ENCODE measurements around the gene MT1A. TPM values are rescaled to one million over a fixed set of nuclear protein-coding genes. Genes with fewer than 3 reads are reported as not detected.
"Not testable (repeated sequence)": the region's sequence is repeated elsewhere in the genome, so short reads cannot be mapped to it uniquely, and the experiment has no call there.

MT1A gene
- total RNA-seq, 1 donor from 2014 or later = 2.1 TPM

GRCh38 chr16:56674570-56674969 is 36.1 kb downstream of the MT1A start:
- H3K9me3 Mint-ChIP-seq; DNase-seq; H3K27ac Mint-ChIP-seq; H3K4me3 Mint-ChIP-seq; H3K36me3 Mint-ChIP-seq (ENCODE audit: low read depth): not testable (repeated sequence)
- H3K4me1 Mint-ChIP-seq = peaks cover 25% of the 10 kb centered on the region
- H3K27me3 Mint-ChIP-seq = peaks cover 49% of the 10 kb centered on the region
- intact Hi-C loops (cut with micrococcal nuclease) = loop anchor here (1.0 kb wide), 1 partner anchor 28 kb away; no protein-coding TSS in a partner anchor

DNA sequence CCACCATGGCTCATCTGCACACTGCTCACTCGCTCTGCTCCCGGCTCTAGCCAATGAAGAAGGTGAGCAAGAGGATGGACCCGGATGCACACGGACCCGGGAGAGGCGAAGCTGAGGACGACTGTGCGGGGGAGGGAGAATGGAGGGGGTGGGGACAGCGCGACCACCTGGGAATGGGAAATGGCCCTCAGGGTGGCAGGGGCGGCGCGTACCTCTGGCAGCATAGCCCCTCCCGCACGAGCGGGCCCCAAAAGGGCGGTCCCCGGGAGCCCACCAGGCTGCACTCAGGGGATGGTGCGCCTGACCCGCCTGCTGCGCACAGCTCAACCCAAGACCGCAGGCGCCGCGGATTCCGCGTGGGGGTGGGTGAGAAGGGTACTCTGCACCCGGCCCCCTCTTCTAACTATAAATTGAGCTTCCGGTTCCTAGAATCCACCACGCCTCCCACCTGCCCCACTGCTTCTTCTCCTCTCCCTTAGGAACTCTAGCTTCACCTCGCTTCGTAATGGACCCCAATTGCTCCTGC is 37.3 kb downstream of the MT1A start:
- Mint-ChIP-seq H3K4me3 (peak overlapping the region; percentile 75), H3K36me3 (ENCODE audit: low read depth) (no peaks in the 10 kb centered on the region), H3K27ac (peak overlapping the region; percentile 5), H3K9me3 (no peaks in the 10 kb centered on the region), H3K4me1 (peaks cover 22% of the 10 kb centered on the region), H3K27me3 (peaks cover 39% of the 10 kb centered on the region)
- peak; percentile 87 for DNase-seq
- intact Hi-C loops (cut with micrococcal nuclease) = no loop called here

- DNase-seq = no peak
- Mint-ChIP-seq H3K4me1 (peaks cover 25% of the 10 kb centered on the region), H3K36me3 (ENCODE audit: low read depth) (no peaks in the 10 kb centered on the region), H3K4me3 (no peak overlapping the region), H3K27ac (no peak overlapping the region), H3K9me3 (no peaks in the 10 kb centered on the region), H3K27me3 (peaks cover 24% of the 10 kb centered on the region)
- intact Hi-C loops (cut with micrococcal nuclease) = no loop called here
Observed at GRCh38 chr16:56677474-56677873, 39.0 kb downstream of the MT1A start.

DNA sequence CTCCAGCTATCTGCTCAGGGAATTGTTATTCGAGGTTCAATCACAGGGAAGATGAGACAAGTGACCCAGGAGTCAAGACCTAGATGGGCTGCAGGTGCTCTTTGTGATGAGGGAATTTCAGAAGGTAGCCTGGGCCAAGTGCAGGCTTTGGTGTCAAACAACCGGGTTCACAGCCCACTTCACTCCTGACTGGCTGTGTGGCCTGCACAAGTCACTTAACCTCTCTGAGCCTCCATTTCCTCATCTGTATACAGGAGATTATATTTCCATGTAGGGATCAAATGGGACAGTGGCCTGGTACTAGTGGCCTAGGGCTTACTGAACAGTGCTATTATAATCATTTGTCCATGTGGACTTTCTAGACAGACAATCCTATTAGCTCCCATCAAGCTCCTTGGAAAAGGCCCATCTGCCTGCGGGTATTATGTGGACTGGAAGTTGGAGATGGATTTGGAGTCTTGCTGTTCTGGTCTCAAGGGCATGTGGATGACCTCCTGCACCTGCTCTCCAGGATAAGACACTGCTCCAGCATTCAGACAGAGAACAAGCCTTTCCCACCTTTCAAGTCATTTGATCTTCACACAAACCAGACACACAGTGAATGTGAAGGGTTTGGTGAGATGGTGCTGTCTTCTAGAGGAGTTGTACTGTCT is 40.7 kb downstream of the MT1A start:
- intact Hi-C loops (cut with micrococcal nuclease) = no loop called here
- Mint-ChIP-seq H3K4me1 (peaks cover 32% of the 10 kb centered on the region), H3K27me3 (peaks cover 10% of the 10 kb centered on the region), H3K4me3 (no peak overlapping the region), H3K27ac (no peak overlapping the region), H3K9me3 (no peaks in the 10 kb centered on the region), H3K36me3 (ENCODE audit: low read depth) (peaks cover 4% of the 10 kb centered on the region)
- no peak for DNase-seq

GRCh38 chr16:56679818-56680217 is 41.4 kb downstream of the MT1A start:
- peaks cover 30% of the 10 kb centered on the region for H3K4me1 Mint-ChIP-seq
- DNase-seq = no peak
- no peak overlapping the region for H3K27ac Mint-ChIP-seq
- H3K9me3 Mint-ChIP-seq = no peaks in the 10 kb centered on the region
- no peak overlapping the region for H3K4me3 Mint-ChIP-seq
- intact Hi-C loops (cut with micrococcal nuclease) = no loop called here
- H3K36me3 Mint-ChIP-seq (ENCODE audit: low read depth) = peaks cover 4% of the 10 kb centered on the region
- H3K27me3 Mint-ChIP-seq = peaks cover 6% of the 10 kb centered on the region

DNA sequence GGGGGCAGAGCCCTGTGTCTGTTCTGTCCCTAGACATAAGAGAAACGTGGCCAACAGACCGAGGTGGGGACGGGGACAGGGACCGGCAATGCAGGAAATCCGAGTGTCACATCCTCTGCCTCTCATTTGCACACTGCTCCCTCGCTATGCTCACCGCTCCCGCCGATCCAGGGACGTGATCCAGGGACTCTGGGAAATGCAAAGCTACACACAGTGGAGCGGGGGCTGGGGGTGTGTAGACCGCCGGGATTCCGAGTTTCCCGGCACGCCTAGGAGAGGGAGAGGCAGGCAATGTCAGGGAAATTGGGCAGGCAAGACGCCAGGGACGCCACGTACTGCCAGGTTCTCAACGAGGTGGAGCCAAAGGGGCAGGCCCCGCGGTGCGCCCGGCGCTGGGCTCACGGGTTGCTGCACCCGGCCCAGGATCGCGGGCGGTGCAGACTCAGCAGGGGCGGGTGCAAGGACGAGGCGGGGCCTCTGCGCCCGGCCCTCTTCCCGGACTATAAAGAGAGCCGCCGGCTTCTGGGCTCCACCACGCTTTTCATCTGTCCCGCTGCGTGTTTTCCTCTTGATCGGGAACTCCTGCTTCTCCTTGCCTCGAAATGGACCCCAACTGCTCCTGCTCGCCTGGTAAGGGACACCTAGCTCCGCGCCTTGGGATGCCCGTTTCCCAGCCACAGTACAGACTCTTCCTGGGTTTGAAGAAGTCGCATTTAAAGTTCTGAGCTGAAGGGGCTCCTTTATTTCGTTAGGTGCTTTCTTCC is 43.7 kb downstream of the MT1A start, which contains the start of gene MT1X:
MT1X (plus strand) TSS at position 532 of the 764 bp plus-strand sequence; CDS start at position 603, 71 bp downstream.
- H3K4me3 Mint-ChIP-seq = peak within 1 kb of the TSS; percentile 94

DNA sequence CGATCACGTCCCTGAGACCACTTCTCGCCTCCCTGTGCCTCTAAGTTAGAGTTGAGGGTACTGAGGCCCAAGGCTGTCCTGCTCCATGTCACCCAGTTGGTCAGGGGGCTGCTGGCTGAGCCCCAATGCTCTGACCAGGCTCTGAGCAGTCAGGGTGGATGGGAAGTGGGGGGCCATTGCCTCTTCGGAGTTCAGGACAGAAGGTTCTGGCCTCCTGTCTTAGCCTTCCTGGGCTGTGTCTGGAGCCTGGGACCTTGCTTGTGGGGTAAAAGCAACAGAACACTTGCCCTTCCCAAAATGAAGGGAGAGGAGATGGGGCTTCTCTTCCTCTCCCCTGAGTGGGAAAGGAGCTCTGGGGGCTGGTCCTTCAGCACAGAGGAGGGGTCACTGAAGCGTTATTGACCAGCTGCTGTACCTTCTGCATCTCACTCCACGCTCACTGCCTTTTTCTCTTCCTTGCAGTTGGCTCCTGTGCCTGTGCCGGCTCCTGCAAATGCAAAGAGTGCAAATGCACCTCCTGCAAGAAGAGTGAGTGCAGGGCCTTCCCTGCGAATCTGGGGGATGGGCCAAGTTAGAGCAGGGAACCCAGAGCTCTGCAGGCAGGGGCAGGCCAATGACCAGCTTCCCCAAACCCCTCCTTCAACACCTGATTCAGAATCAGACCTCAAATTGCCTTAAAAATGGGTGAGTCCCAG is 44.4 kb downstream of the MT1A start:
- Mint-ChIP-seq H3K27me3 (no peaks in the 10 kb centered on the region), H3K4me3 (peak overlapping the region; percentile 94), H3K27ac (peak overlapping the region; percentile 93), H3K9me3 (peaks cover 3% of the 10 kb centered on the region), H3K4me1 (peaks cover 21% of the 10 kb centered on the region), H3K36me3 (ENCODE audit: low read depth) (peaks cover 7% of the 10 kb centered on the region)
- intact Hi-C loops (cut with micrococcal nuclease) = loop anchor here (1.0 to 2.0 kb wide), 5 partner anchors 19 to 106 kb away; partner anchors contain the start of genes MT1F and MT2A
- no peak for DNase-seq

More for the DNA sequence above, 43.7 kb downstream of the MT1A start, which contains the start of gene MT1X:
- Mint-ChIP-seq H3K4me1 (peaks cover 21% of the 10 kb centered on the region), H3K9me3 (peaks cover 3% of the 10 kb centered on the region), H3K27me3 (no peaks in the 10 kb centered on the region), H3K27ac (peak within 1 kb of the TSS; percentile 93), H3K36me3 (ENCODE audit: low read depth) (peaks cover 7% of the 10 kb centered on the region)
- DNase-seq = peak; percentile 97
- intact Hi-C loops (cut with micrococcal nuclease) = loop anchor here (1.0 to 2.0 kb wide), 5 partner anchors 20 to 105 kb away; partner anchors contain the start of genes MT1F and MT2A

DNA sequence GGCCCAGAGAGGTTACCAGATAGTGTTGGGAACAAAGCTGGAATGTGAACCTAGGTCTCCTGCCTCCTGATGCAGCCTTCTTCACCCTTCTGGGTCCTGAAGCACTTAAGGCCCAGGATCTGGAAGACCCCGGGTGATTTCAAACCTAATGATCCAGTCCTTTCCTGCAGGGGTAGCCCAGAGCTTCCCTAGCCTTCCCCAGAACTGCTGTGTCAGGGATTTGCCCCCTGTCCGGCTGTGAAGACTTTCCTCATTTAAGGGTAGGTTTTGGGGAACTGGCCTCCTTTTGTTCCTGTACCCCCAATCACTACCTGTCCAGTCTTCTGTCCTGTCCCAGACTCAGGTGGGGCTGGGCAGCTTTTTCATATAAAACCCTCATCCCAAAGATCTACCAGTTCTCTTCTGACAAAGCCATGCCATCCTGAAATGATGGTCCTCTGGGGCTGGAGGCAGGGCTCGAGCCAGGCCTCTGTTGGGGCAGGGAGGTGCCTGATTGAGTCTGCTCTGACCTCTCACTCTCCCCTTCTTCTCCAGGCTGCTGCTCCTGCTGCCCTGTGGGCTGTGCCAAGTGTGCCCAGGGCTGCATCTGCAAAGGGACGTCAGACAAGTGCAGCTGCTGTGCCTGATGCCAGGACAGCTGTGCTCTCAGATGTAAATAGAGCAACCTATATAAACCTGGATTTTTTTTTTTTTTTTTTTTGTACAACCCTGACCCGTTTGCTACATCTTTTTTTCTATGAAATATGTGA is 45.1 kb downstream of the MT1A start:
- peak overlapping the region; percentile 94 for H3K4me3 Mint-ChIP-seq
- intact Hi-C loops (cut with micrococcal nuclease) = loop anchor here (2.0 kb wide), 2 partner anchors 27 to 41 kb away; partner anchors contain the start of gene MT1F
- peaks cover 3% of the 10 kb centered on the region for H3K9me3 Mint-ChIP-seq
- peaks cover 7% of the 10 kb centered on the region for H3K36me3 Mint-ChIP-seq (ENCODE audit: low read depth)
- H3K4me1 Mint-ChIP-seq = peaks cover 21% of the 10 kb centered on the region
- DNase-seq = no peak
- H3K27ac Mint-ChIP-seq = peak overlapping the region; percentile 41
- no peaks in the 10 kb centered on the region for H3K27me3 Mint-ChIP-seq

- H3K4me3 Mint-ChIP-seq = peak overlapping the region; percentile 94
- H3K4me1 Mint-ChIP-seq = peaks cover 21% of the 10 kb centered on the region
- peaks cover 3% of the 10 kb centered on the region for H3K9me3 Mint-ChIP-seq
- H3K36me3 Mint-ChIP-seq (ENCODE audit: low read depth) = peaks cover 7% of the 10 kb centered on the region
- no peak overlapping the region for H3K27ac Mint-ChIP-seq
- no peak for DNase-seq
- H3K27me3 Mint-ChIP-seq = no peaks in the 10 kb centered on the region
- intact Hi-C loops (cut with micrococcal nuclease) = no loop called here
Observed at GRCh38 chr16:56684256-56684925, 45.9 kb downstream of the MT1A start.

DNA sequence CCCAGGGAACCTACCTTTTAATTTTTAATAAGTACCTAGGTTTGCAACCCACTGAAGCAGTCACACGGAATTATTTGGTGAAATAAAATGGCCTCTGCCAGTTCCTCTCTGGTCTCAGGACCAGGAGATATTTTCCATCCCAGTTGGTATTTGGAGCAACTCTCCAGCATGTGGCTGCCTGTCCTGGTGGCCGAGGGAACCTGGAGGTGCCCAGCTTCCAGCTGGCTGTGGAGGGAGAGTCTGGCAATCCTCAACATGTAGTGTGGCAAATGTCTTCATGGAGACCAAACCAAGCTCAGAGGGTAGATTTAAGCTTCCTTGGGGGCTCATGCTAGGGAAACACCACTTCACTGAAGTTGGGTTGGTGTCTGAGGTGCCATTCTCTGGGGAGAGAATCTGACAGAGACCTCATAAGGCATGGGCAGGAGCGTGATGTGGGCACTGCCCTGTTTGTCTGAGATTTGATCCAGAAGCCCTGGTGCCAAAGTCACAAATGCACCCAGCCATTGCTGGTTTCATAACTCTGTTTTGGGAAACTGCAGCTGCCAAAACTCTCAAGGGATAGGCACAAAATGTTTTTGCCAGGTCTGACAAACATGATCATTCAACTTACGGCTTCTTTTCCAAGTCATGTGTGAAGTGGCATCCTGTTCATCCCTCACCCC is 46.6 kb downstream of the MT1A start:
- Mint-ChIP-seq H3K4me3 (no peak overlapping the region), H3K36me3 (ENCODE audit: low read depth) (peaks cover 7% of the 10 kb centered on the region), H3K27ac (no peak overlapping the region), H3K4me1 (peaks cover 21% of the 10 kb centered on the region), H3K9me3 (peaks cover 3% of the 10 kb centered on the region), H3K27me3 (no peaks in the 10 kb centered on the region)
- intact Hi-C loops (cut with micrococcal nuclease) = no loop called here
- no peak for DNase-seq

GRCh38 chr16:56686758-56687157 is 48.3 kb downstream of the MT1A start:
- Mint-ChIP-seq H3K4me1 (peaks cover 16% of the 10 kb centered on the region), H3K9me3 (peaks cover 3% of the 10 kb centered on the region), H3K27ac (no peak overlapping the region)

DNA sequence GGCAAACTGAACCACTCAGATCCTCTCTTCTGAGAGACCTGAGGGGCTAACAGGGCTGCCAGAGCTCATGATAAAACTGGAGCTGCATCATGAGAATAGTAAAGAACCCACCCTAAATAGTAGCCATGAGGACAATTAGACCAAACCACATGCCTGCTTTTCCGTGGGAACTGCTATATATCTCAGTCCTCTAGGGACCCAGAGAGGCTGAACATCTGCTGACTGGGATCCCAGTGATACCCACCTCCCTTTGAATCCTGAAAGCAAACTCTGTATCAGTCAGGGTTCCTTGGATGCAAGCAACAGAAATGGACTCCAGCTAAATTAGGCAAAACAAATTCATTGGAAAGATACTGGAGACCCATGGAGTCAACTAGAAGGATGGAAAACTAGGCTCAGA is 50.3 kb downstream of the MT1A start:
- no peak overlapping the region for H3K4me3 Mint-ChIP-seq
- peaks cover 6% of the 10 kb centered on the region for H3K36me3 Mint-ChIP-seq (ENCODE audit: low read depth)
- H3K27me3 Mint-ChIP-seq = no peaks in the 10 kb centered on the region
- H3K27ac Mint-ChIP-seq = no peak overlapping the region
- H3K9me3 Mint-ChIP-seq = peaks cover 3% of the 10 kb centered on the region
- DNase-seq = no peak
- intact Hi-C loops (cut with micrococcal nuclease) = no loop called here
- H3K4me1 Mint-ChIP-seq = peaks cover 4% of the 10 kb centered on the region

More at GRCh38 chr16:56686758-56687157, 48.3 kb downstream of the MT1A start:
- H3K27me3 Mint-ChIP-seq = no peaks in the 10 kb centered on the region
- peaks cover 7% of the 10 kb centered on the region for H3K36me3 Mint-ChIP-seq (ENCODE audit: low read depth)
- no peak for DNase-seq
- H3K4me3 Mint-ChIP-seq = no peak overlapping the region
- intact Hi-C loops (cut with micrococcal nuclease) = no loop called here
